Measurements from ENCODE around the gene INS. TPM values are rescaled to one million over a fixed set of nuclear protein-coding genes. Genes with fewer than 3 reads are reported as not detected.

INS gene
- total and polyA plus RNA-seq, 2 of the 13 experiments (the other 11 are each of a cell fraction or from before 2014, with no cell fraction given) = not detected

DNA sequence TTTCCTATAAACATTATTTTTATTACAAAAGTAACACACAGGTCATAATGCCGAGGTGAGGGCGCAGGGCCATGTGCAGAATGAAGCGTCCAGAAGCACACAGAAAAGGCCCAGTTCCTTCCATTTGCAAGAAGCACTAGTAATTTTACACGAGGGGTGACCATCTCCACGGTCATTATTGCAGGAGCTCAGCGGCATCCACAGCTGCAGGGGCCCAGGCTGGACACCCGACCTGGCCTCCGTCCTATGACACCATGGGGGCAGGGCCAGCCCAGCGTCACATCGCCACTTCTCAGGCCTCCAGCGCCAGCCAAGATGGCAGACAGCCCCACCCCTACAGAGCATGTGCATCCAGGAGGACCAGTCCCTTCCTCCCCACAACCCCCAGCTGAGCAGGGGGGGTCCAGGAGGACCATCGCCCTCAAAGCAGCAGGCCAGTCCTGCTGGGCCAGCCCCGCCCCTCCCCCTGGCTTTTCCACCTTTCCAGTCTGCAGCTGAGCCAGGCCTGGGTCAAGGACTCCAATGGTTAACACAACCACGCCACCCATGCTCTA lies 25.3 kb downstream of the INS start (continued):
- TF ChIP-seq SMYD3 (CRISPR knock-in tag; IDR thresholded peaks at IDR 0.05) (peak; percentile 51; the same call in 1 of the 2 replicates), KMT2B (CRISPR knock-in tag; IDR thresholded peaks at IDR 0.05) (no peak), ARNTL (CRISPR knock-in tag; IDR thresholded peaks at IDR 0.05) (no peak), KDM4B (CRISPR knock-in tag; IDR thresholded peaks at IDR 0.05) (no peak), RFX1 (IDR thresholded peaks at IDR 0.05) (no peak), PHF8 (CRISPR knock-in tag; IDR thresholded peaks at IDR 0.05) (0 out of 2 replicates have a peak, but pooled peaks have one; percentile 4), SETDB1 (CRISPR knock-in tag; IDR thresholded peaks at IDR 0.05; ENCODE audit: borderline replicate concordance) (no peak), FOSL1 (CRISPR knock-in tag; IDR thresholded peaks at IDR 0.05; ENCODE audit: borderline replicate concordance) (no peak), SSRP1 (CRISPR knock-in tag; IDR thresholded peaks at IDR 0.05) (no peak; the same call in 1 of the 2 replicates), ZFP36L2 (CRISPR knock-in tag; IDR thresholded peaks at IDR 0.05) (no peak), PAWR (CRISPR knock-in tag; IDR thresholded peaks at IDR 0.05; ENCODE audit: borderline replicate concordance) (no peak), PRMT3 (CRISPR knock-in tag; IDR thresholded peaks at IDR 0.05; ENCODE audit: borderline replicate concordance, low read depth) (0 out of 2 replicates have a peak, but pooled peaks have one; percentile 8), MIER2 (CRISPR knock-in tag; IDR thresholded peaks at IDR 0.05) (no peak), MEIS2 (CRISPR knock-in tag; IDR thresholded peaks at IDR 0.05) (no peak), ZNF598 (CRISPR knock-in tag; IDR thresholded peaks at IDR 0.05; ENCODE audit: borderline replicate concordance) (no peak), ZNF446 (CRISPR knock-in tag; IDR thresholded peaks at IDR 0.05) (no peak), KDM5B (CRISPR knock-in tag; IDR thresholded peaks at IDR 0.05; ENCODE audit: borderline replicate concordance) (no peak; the same call in 1 of the 2 replicates), ZNF773 (CRISPR knock-in tag; IDR thresholded peaks at IDR 0.05; ENCODE audit: borderline replicate concordance) (0 out of 2 replicates have a peak, but pooled peaks have one; percentile 22), HOXA7 (CRISPR knock-in tag; IDR thresholded peaks at IDR 0.05) (no peak)
- TF ChIP-seq, protein P1, sequence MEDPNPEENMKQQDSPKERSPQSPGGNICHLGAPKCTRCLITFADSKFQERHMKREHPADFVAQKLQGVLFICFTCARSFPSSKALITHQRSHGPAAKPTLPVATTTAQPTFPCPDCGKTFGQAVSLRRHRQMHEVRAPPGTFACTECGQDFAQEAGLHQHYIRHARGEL (CRISPR knock-in tag; IDR thresholded peaks at IDR 0.05) = no peak
- TF ChIP-seq, protein P2, sequence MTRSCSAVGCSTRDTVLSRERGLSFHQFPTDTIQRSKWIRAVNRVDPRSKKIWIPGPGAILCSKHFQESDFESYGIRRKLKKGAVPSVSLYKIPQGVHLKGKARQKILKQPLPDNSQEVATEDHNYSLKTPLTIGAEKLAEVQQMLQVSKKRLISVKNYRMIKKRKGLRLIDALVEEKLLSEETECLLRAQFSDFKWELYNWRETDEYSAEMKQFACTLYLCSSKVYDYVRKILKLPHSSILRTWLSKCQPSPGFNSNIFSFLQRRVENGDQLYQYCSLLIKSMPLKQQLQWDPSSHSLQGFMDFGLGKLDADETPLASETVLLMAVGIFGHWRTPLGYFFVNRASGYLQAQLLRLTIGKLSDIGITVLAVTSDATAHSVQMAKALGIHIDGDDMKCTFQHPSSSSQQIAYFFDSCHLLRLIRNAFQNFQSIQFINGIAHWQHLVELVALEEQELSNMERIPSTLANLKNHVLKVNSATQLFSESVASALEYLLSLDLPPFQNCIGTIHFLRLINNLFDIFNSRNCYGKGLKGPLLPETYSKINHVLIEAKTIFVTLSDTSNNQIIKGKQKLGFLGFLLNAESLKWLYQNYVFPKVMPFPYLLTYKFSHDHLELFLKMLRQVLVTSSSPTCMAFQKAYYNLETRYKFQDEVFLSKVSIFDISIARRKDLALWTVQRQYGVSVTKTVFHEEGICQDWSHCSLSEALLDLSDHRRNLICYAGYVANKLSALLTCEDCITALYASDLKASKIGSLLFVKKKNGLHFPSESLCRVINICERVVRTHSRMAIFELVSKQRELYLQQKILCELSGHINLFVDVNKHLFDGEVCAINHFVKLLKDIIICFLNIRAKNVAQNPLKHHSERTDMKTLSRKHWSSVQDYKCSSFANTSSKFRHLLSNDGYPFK (CRISPR knock-in tag; IDR thresholded peaks at IDR 0.05; ENCODE audit: borderline replicate concordance) = peak; percentile 3; the same call in 1 of the 2 replicates
- TF ChIP-seq, protein P3, sequence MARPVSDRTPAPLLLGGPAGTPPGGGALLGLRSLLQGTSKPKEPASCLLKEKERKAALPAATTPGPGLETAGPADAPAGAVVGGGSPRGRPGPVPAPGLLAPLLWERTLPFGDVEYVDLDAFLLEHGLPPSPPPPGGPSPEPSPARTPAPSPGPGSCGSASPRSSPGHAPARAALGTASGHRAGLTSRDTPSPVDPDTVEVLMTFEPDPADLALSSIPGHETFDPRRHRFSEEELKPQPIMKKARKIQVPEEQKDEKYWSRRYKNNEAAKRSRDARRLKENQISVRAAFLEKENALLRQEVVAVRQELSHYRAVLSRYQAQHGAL (CRISPR knock-in tag; IDR thresholded peaks at IDR 0.05; ENCODE audit: not compliant biosample characterization) = no peak
- TF ChIP-seq, protein P4, sequence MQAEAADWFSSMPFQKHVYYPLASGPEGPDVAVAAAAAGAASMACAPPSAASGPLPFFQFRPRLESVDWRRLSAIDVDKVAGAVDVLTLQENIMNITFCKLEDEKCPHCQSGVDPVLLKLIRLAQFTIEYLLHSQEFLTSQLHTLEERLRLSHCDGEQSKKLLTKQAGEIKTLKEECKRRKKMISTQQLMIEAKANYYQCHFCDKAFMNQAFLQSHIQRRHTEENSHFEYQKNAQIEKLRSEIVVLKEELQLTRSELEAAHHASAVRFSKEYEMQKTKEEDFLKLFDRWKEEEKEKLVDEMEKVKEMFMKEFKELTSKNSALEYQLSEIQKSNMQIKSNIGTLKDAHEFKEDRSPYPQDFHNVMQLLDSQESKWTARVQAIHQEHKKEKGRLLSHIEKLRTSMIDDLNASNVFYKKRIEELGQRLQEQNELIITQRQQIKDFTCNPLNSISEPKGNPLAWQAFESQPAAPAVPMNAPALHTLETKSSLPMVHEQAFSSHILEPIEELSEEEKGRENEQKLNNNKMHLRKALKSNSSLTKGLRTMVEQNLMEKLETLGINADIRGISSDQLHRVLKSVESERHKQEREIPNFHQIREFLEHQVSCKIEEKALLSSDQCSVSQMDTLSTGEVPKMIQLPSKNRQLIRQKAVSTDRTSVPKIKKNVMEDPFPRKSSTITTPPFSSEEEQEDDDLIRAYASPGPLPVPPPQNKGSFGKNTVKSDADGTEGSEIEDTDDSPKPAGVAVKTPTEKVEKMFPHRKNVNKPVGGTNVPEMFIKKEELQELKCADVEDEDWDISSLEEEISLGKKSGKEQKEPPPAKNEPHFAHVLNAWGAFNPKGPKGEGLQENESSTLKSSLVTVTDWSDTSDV (CRISPR knock-in tag; IDR thresholded peaks at IDR 0.05) = peak; percentile 65; the same call in 1 of the 2 replicates

Measured in HepG2 (cell line).